ENCODE measurements around the gene CMTM6. TPM values are rescaled to one million over a fixed set of nuclear protein-coding genes. Genes with fewer than 3 reads are reported as not detected.
"Not testable (repeated sequence)": the region's sequence is repeated elsewhere in the genome, so short reads cannot be mapped to it uniquely, and the experiment has no call there.

The CMTM6 gene
- total RNA-seq, 1 donor from 2014 or later = 33.7 TPM

DNA sequence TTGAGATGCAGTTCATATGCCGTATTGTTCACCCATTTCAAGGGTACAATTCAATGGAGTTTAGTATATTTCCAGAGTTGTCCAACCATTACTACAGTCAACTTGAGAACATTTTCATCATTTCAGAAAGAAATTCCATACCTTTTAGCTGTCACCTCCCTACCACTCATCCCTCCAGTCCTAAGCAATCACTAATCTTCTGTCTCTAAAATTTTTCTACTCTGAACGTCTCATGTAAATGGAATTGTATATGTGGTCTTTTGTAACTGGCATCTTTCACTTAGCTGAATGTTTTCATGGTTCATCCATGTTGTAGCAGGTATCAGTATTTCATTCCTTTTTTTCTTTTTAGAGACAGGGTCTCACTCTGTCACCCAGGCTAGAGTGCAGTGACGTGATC lies 59.9 kb downstream of the CMTM6 start:
- TF ChIP-seq, protein P1, sequence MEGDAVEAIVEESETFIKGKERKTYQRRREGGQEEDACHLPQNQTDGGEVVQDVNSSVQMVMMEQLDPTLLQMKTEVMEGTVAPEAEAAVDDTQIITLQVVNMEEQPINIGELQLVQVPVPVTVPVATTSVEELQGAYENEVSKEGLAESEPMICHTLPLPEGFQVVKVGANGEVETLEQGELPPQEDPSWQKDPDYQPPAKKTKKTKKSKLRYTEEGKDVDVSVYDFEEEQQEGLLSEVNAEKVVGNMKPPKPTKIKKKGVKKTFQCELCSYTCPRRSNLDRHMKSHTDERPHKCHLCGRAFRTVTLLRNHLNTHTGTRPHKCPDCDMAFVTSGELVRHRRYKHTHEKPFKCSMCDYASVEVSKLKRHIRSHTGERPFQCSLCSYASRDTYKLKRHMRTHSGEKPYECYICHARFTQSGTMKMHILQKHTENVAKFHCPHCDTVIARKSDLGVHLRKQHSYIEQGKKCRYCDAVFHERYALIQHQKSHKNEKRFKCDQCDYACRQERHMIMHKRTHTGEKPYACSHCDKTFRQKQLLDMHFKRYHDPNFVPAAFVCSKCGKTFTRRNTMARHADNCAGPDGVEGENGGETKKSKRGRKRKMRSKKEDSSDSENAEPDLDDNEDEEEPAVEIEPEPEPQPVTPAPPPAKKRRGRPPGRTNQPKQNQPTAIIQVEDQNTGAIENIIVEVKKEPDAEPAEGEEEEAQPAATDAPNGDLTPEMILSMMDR (conservative IDR thresholded peaks at IDR 0.05) = no peak

GRCh38 chr3:32440611-32441350 lies 61.9 kb downstream of the CMTM6 start:
- no peak for DNase-seq (ENCODE audit: low read depth, low spot score)
- Mint-ChIP-seq H3K4me1 (peaks cover 11% of the 10 kb centered on the region), H3K9me3 (peaks cover 3% of the 10 kb centered on the region), H3K4me3 (no peak overlapping the region), H3K27me3 (ENCODE audit: low read depth) (no peaks in the 10 kb centered on the region), H3K36me3 (ENCODE audit: low read depth) (peaks cover 22% of the 10 kb centered on the region), H3K27ac (ENCODE audit: unreplicated experiment) (no peak overlapping the region)
- TF ChIP-seq, protein P1 (conservative IDR thresholded peaks at IDR 0.05) = no peak

More for the DNA sequence above, 59.9 kb downstream of the CMTM6 start:
- no peak overlapping the region for H3K27ac Mint-ChIP-seq (ENCODE audit: unreplicated experiment)
- no peak for DNase-seq (ENCODE audit: low read depth, low spot score)
- H3K36me3 Mint-ChIP-seq (ENCODE audit: low read depth) = peaks cover 36% of the 10 kb centered on the region
- H3K27me3 Mint-ChIP-seq (ENCODE audit: low read depth) = no peaks in the 10 kb centered on the region
- peaks cover 5% of the 10 kb centered on the region for H3K9me3 Mint-ChIP-seq
- H3K4me1 Mint-ChIP-seq = peaks cover 8% of the 10 kb centered on the region
- no peak overlapping the region for H3K4me3 Mint-ChIP-seq

GRCh38 chr3:32439421-32439820 lies 63.2 kb downstream of the CMTM6 start:
- not testable (repeated sequence) for H3K9me3 Mint-ChIP-seq; H3K4me3 Mint-ChIP-seq; DNase-seq (ENCODE audit: low read depth, low spot score); H3K27me3 Mint-ChIP-seq (ENCODE audit: low read depth); H3K27ac Mint-ChIP-seq (ENCODE audit: unreplicated experiment)
- H3K4me1 Mint-ChIP-seq = peaks cover 11% of the 10 kb centered on the region
- peaks cover 16% of the 10 kb centered on the region for H3K36me3 Mint-ChIP-seq (ENCODE audit: low read depth)

GRCh38 chr3:32438596-32439344 lies 63.9 kb downstream of the CMTM6 start:
- no peak for DNase-seq (ENCODE audit: low read depth, low spot score)
- no peaks in the 10 kb centered on the region for H3K27me3 Mint-ChIP-seq (ENCODE audit: low read depth)
- H3K4me3 Mint-ChIP-seq = no peak overlapping the region
- peak overlapping the region; percentile 4 for H3K27ac Mint-ChIP-seq (ENCODE audit: unreplicated experiment)
- H3K36me3 Mint-ChIP-seq (ENCODE audit: low read depth) = peaks cover 11% of the 10 kb centered on the region
- TF ChIP-seq, protein P1 (conservative IDR thresholded peaks at IDR 0.05) = no peak
- H3K9me3 Mint-ChIP-seq = no peaks in the 10 kb centered on the region
- H3K4me1 Mint-ChIP-seq = peaks cover 11% of the 10 kb centered on the region

DNA sequence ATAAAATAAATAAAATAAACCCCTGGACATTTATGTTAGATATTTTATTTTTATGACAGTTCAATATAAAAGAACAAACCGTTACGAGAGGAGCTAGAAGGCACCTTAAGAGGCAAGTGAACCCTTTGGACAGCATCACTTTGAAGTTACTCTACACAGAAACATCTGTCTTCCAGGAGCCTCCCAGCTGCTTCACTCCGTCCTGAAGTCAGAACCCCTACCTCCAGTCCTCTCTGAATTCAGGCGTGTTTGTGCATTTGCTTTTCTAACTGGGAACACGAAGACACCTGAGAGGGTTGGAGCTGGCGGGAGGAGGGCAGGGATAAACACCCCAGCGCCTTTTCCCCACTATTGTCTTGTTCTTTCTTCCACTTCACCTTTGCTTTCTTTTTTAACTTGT lies 64.8 kb downstream of the CMTM6 start:
- H3K27me3 Mint-ChIP-seq (ENCODE audit: low read depth) = no peaks in the 10 kb centered on the region
- no peaks in the 10 kb centered on the region for H3K9me3 Mint-ChIP-seq
- H3K4me3 Mint-ChIP-seq = no peak overlapping the region
- peaks cover 5% of the 10 kb centered on the region for H3K36me3 Mint-ChIP-seq (ENCODE audit: low read depth)
- TF ChIP-seq, protein P1 (conservative IDR thresholded peaks at IDR 0.05) = no peak
- DNase-seq (ENCODE audit: low read depth, low spot score) = no peak
- H3K27ac Mint-ChIP-seq (ENCODE audit: unreplicated experiment) = peak overlapping the region; percentile 59
- H3K4me1 Mint-ChIP-seq = peaks cover 15% of the 10 kb centered on the region

- no peak overlapping the region for H3K27ac Mint-ChIP-seq (ENCODE audit: unreplicated experiment)
- H3K4me3 Mint-ChIP-seq = no peak overlapping the region
- no peaks in the 10 kb centered on the region for H3K36me3 Mint-ChIP-seq (ENCODE audit: low read depth)
- H3K9me3 Mint-ChIP-seq = no peaks in the 10 kb centered on the region
- DNase-seq (ENCODE audit: low read depth, low spot score) = no peak
- peaks cover 18% of the 10 kb centered on the region for H3K4me1 Mint-ChIP-seq
- TF ChIP-seq, protein P1 (conservative IDR thresholded peaks at IDR 0.05) = no peak
- H3K27me3 Mint-ChIP-seq (ENCODE audit: low read depth) = no peaks in the 10 kb centered on the region
Measured at GRCh38 chr3:32436816-32437189, 65.8 kb downstream of the CMTM6 start.
